H1 (cell line): ENCODE results near the gene PRKN. TPM values are rescaled to one million over a fixed set of nuclear protein-coding genes. Genes with fewer than 3 reads are reported as not detected.

ENCODE experiments used
- polyA plus RNA-seq, 7 experiments: library from polyadenylated mRNA; depleted of rRNA in 3 of 7; stranded (reverse) in 5 of 7; unstranded in 2 of 7; fragments of >200 nt in 5 of 7; fragments of 200-250 nt in 2 of 7; gene quantifications; 1 replicate in 5 of 7; 2 replicates in 1 of 7; 4 replicates in 1 of 7; pipeline versions ENCODE4 v1.2.1 to v1.2.3, GENCODE V29; 2011 to 2013; ENCODE audit warnings: missing spikeins in 2 of 7, mixed read lengths in 2 of 7
- total RNA-seq: library from RNA; stranded (reverse); fragmentation: NEBNext Ultra II Directional; extraction: Animal tissue kit (Norgen Biotek cat#: 25700); gene quantifications from 2 replicates; pipeline ENCODE4 v1.2.1, GENCODE V29; 2021
- TF ChIP-seq, protein P1 (sequence below): IDR thresholded peaks from 2 replicates; pipeline ENCODE4 v1.6.1; 2011; ENCODE audit warnings: low read depth, mild to moderate bottlenecking, low read length; ENCODE audit not compliant: insufficient read depth

The PRKN gene
- total and polyA plus RNA-seq, 2 of the 8 experiments (the other 6 are each of a cell fraction or from before 2014, with no cell fraction given) = 0.13 to 0.29 TPM

DNA sequence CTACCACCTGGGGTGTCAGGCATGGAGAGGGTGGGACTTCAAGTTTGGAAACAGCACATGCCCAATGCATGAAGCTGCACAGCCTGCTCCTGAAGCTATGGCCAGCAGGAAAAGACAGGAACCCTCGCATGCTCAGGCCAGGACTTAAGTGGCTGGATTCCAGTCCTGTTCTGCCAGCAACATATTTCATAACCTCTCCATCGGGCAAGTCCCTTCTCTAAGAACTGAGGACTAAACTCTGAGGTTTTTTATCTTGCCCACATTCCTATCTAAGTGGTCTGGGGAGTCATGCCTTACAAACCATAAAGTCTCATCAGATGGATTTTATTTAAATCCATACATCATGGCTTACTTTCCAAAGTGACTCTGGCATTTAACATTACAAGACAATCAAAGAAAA lies 1426.2 kb downstream of the PRKN start (continued):
- TF ChIP-seq, protein P1, sequence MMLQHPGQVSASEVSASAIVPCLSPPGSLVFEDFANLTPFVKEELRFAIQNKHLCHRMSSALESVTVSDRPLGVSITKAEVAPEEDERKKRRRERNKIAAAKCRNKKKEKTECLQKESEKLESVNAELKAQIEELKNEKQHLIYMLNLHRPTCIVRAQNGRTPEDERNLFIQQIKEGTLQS = no peak
